22Rv1 (cell line): ENCODE measurements around the gene CAMTA1.

Source experiments
- CTCF ChIP-seq: fragments of 450-650 bp; IDR thresholded peaks from 2 replicates; pipeline ENCODE4 v1.5.1; 2017; ENCODE audit warnings: mild to moderate bottlenecking
- ZFX ChIP-seq: fragments of 450-650 bp; IDR thresholded peaks from 2 replicates; pipeline ENCODE4 v1.6.1; 2017; ENCODE audit warnings: antibody characterized with exemption, borderline replicate concordance

- no peak for TF ChIP-seq CTCF
- no peak for TF ChIP-seq ZFX
Measured at GRCh38 chr1:7014640-7014930, 229.3 kb downstream of the CAMTA1 start.
